PC-9 (cell line): Measurements from ENCODE around the gene AGBL4. TPM values are rescaled to one million over a fixed set of nuclear protein-coding genes. Genes with fewer than 3 reads are reported as not detected.

Source experiments
- BruUV-seq: library from RNA; stranded (reverse); fragments of 400-500 nt; replicated peaks from 2 replicates; lab custom pipeline; 2021; lab: Mats Ljungman, UMichigan
- CTCF ChIA-PET: fragments of 300-600 bp; sonication (Branson Sonifier 250); formaldehyde crosslinking; loops from one replicate; lab custom pipeline; 2022; ENCODE audit warnings: antibody characterized with exemption; lab: Charles Lee
- POLR2A ChIA-PET: fragments of 300-600 bp; sonication (Branson Sonifier 250); formaldehyde crosslinking; loops from one replicate; lab custom pipeline; 2022; ENCODE audit warnings: antibody characterized with exemption; ENCODE audit not compliant: unreplicated experiment; lab: Charles Lee
- DNase-seq, 2 experiments: peaks; one replicate each; pipeline versions ENCODE4 v3.0.0 to v3.0.0-alpha.2; 2015 to 2022; ENCODE audit warnings: mixed read lengths in 1 of 2
- H2AFZ ChIP-seq: fragments of 200-600 bp; sonication (generic); 2 replicates; pipeline ENCODE4 v1.8.1; 2017; ENCODE audit warnings: antibody characterized with exemption
- H3F3A ChIP-seq: fragments of 200-600 bp; sonication (generic); 2 replicates; pipeline ENCODE4 v1.8.1; 2017; ENCODE audit warnings: antibody characterized with exemption, mild to moderate bottlenecking, low read depth; ENCODE audit not compliant: insufficient read depth
- H3K27ac ChIP-seq: fragments of 200-600 bp; sonication (generic); 2 replicates; pipeline ENCODE4 v1.6.1; 2016; ENCODE audit warnings: mixed run types
- H3K27me3 ChIP-seq: fragments of 200-600 bp; sonication (generic); 2 replicates; pipeline ENCODE4 v1.6.1; 2016; ENCODE audit warnings: low read depth, mixed run types; ENCODE audit not compliant: insufficient read depth
- H3K36me3 ChIP-seq: fragments of 200-600 bp; sonication (generic); 2 replicates; pipeline ENCODE4 v1.6.1; 2016; ENCODE audit warnings: low read depth, mixed run types
- H3K4me1 ChIP-seq: fragments of 200-600 bp; sonication (generic); replicated peaks from 2 replicates; pipeline ENCODE4 v1.6.1; 2016; ENCODE audit warnings: mixed run types; ENCODE audit not compliant: insufficient read depth
- H3K4me2 ChIP-seq: fragments of 200-600 bp; sonication (generic); 2 replicates; pipeline ENCODE4 v1.6.1; 2017; ENCODE audit warnings: mixed run types
- H3K4me3 ChIP-seq: fragments of 200-600 bp; sonication (generic); 2 replicates; pipeline ENCODE4 v1.6.1; 2016; ENCODE audit warnings: mixed run types
- H3K79me2 ChIP-seq: fragments of 200-600 bp; sonication (generic); 2 replicates; pipeline ENCODE4 v1.6.1; 2017; ENCODE audit warnings: low read depth, mixed run types
- H3K9me2 ChIP-seq: fragments of 200-600 bp; sonication (generic); 2 replicates; pipeline ENCODE4 v1.8.1; 2017; ENCODE audit warnings: mild to moderate bottlenecking; ENCODE audit not compliant: insufficient read depth
- H3K9me3 ChIP-seq: fragments of 200-600 bp; sonication (generic); 2 replicates; pipeline ENCODE4 v1.8.1; 2016; ENCODE audit warnings: low read depth; ENCODE audit not compliant: insufficient read depth
- H4K20me1 ChIP-seq: fragments of 200-600 bp; sonication (generic); 2 replicates; pipeline ENCODE4 v1.8.1; 2017; ENCODE audit not compliant: insufficient read depth
- EZH2 ChIP-seq: fragments of 200-600 bp; sonication (generic); IDR thresholded peaks from 2 replicates; pipeline ENCODE4 v1.8.0; 2017; ENCODE audit warnings: antibody characterized with exemption, low read depth
- intact Hi-C: fragments of 100-400 bp; cut with micrococcal nuclease; formaldehyde crosslinking; loops from one replicate; pipeline ENCODE4 v1.10.0; 2022; ENCODE audit not compliant: unreplicated experiment
- total RNA-seq: library from RNA; stranded (reverse); gene quantifications from 2 replicates; pipeline ENCODE4 v1.2.3, GENCODE V29; 2021
- TF ChIP-seq, protein P1 (sequence below): fragments of 200-600 bp; sonication (generic); conservative IDR thresholded peaks from 2 replicates; pipeline ENCODE4 v1.6.1; 2017; ENCODE audit warnings: mixed run types, antibody characterized with exemption, mild to moderate bottlenecking, moderate library complexity

Gene AGBL4
- total RNA-seq, 1 experiment from 2014 or later, result not detected

- Histone ChIP-seq H3K4me1 (no peaks in the 10 kb centered on the region), H4K20me1 (no peaks in the 10 kb centered on the region), H3K27me3 (no peaks in the 10 kb centered on the region), H2AFZ (no peak overlapping the region), H3K4me2 (no peak overlapping the region), H3K4me3 (no peak overlapping the region), H3K79me2 (no peaks in the 10 kb centered on the region), H3K9me2 (no peaks in the 10 kb centered on the region), H3K27ac (no peak overlapping the region), H3F3A (no peaks in the 10 kb centered on the region), H3K9me3 (no peaks in the 10 kb centered on the region), H3K36me3 (no peaks in the 10 kb centered on the region)
- ChIA-PET POLR2A (no interaction called here), CTCF (no interaction called here)
- BruUV-seq, result no TSS peak
- DNase-seq, result no peak
- TF ChIP-seq EZH2, result no peak
- TF ChIP-seq, protein P1, sequence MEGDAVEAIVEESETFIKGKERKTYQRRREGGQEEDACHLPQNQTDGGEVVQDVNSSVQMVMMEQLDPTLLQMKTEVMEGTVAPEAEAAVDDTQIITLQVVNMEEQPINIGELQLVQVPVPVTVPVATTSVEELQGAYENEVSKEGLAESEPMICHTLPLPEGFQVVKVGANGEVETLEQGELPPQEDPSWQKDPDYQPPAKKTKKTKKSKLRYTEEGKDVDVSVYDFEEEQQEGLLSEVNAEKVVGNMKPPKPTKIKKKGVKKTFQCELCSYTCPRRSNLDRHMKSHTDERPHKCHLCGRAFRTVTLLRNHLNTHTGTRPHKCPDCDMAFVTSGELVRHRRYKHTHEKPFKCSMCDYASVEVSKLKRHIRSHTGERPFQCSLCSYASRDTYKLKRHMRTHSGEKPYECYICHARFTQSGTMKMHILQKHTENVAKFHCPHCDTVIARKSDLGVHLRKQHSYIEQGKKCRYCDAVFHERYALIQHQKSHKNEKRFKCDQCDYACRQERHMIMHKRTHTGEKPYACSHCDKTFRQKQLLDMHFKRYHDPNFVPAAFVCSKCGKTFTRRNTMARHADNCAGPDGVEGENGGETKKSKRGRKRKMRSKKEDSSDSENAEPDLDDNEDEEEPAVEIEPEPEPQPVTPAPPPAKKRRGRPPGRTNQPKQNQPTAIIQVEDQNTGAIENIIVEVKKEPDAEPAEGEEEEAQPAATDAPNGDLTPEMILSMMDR, result no peak
- intact Hi-C loops, result no loop called here
These were observed 973.7 kb downstream of the AGBL4 start for GRCh38 chr1:49050041-49050440.

GRCh38 chr1:49048188-49048587 is 975.6 kb downstream of the AGBL4 start:
- H3K4me3 ChIP-seq, result no peak overlapping the region
- H3K4me1 ChIP-seq, result no peaks in the 10 kb centered on the region
- H3K36me3 ChIP-seq, result no peaks in the 10 kb centered on the region
- ChIA-PET CTCF (no interaction called here), POLR2A (no interaction called here)
- no peaks in the 10 kb centered on the region for H3K9me3 ChIP-seq
- H2AFZ ChIP-seq, result no peak overlapping the region
- no peaks in the 10 kb centered on the region for H3K9me2 ChIP-seq
- BruUV-seq, result no TSS peak
- intact Hi-C loops, result no loop called here
- H3K27ac ChIP-seq, result no peak overlapping the region
- no peaks in the 10 kb centered on the region for H3K79me2 ChIP-seq
- H3F3A ChIP-seq, result no peaks in the 10 kb centered on the region
- no peaks in the 10 kb centered on the region; the same call in 1 of the 2 replicates for H3K27me3 ChIP-seq
- no peak for DNase-seq
- no peak overlapping the region for H3K4me2 ChIP-seq
- no peaks in the 10 kb centered on the region for H4K20me1 ChIP-seq
- no peak for TF ChIP-seq EZH2
- TF ChIP-seq, protein P1, result no peak

DNA sequence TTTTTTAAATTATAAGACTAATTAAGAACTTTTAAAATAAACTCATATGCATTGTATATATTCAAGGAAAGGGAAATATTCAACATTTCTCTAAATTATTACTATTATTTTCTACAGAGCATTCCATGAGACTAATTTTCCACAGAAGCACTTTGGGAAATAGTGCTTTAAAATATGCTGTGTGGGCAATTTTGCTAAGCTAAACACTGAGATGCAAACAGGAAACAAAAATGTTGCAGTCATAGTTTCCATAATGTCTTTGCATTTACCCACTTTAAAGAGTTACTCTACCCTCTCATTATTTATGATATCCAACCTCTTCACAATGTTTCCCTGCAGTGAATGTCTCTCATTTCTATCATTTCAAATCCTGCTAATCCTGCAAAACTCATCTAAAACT is 977.4 kb downstream of the AGBL4 start:
- no peaks in the 10 kb centered on the region for H3K9me2 ChIP-seq
- intact Hi-C loops, result no loop called here
- CTCF ChIA-PET, result no interaction called here
- no peak overlapping the region for H3K4me2 ChIP-seq
- no peak for DNase-seq
- H3F3A ChIP-seq, result no peaks in the 10 kb centered on the region
- no peaks in the 10 kb centered on the region for H4K20me1 ChIP-seq
- no peaks in the 10 kb centered on the region for H3K9me3 ChIP-seq
- no peaks in the 10 kb centered on the region for H3K36me3 ChIP-seq
- H3K27me3 ChIP-seq, result no peaks in the 10 kb centered on the region; the same call in 1 of the 2 replicates
- no TSS peak for BruUV-seq
- H3K79me2 ChIP-seq, result no peaks in the 10 kb centered on the region
- H3K27ac ChIP-seq, result no peak overlapping the region
- no peak overlapping the region for H2AFZ ChIP-seq
- TF ChIP-seq, protein P1, result no peak
- TF ChIP-seq EZH2, result no peak
- H3K4me3 ChIP-seq, result no peak overlapping the region
- no peaks in the 10 kb centered on the region for H3K4me1 ChIP-seq
- POLR2A ChIA-PET, result no interaction called here
